SK-N-SH treated with all-trans-retinoic acid at 6 μM for 48 hours (cell line): ENCODE data around the gene SIM1.

Experiments
- ATAC-seq: fragments of 200-7000 bp; cut with Tn5 transposase; 3 replicates; pipeline ENCODE4 v1.9.1; 2020; ENCODE audit warnings: mild to moderate bottlenecking, moderate library complexity
- ARNTL ChIP-seq: fragments of 450-650 bp; formaldehyde crosslinking; IDR thresholded peaks from 2 replicates; pipeline ENCODE4 v1.5.0; 2020; ENCODE audit warnings: low read depth, mild to moderate bottlenecking, moderate library complexity, borderline replicate concordance
- BACH2 ChIP-seq: fragments of 250-450 bp; sonication (Bioruptor Pico); IDR thresholded peaks from 2 replicates; pipeline ENCODE4 v1.9.0; 2021; ENCODE audit warnings: mild to moderate bottlenecking, borderline replicate concordance
- CREB5 ChIP-seq: fragments of 250-450 bp; sonication (Bioruptor Pico); IDR thresholded peaks from 2 replicates; pipeline ENCODE4 v1.5.1; 2020; ENCODE audit warnings: low read depth, mild to moderate bottlenecking, moderate library complexity
- CSDC2 ChIP-seq: fragments of 250-450 bp; sonication (Bioruptor Pico); IDR thresholded peaks from 2 replicates; pipeline ENCODE4 v1.5.0; 2020; ENCODE audit warnings: mild to moderate bottlenecking, moderate library complexity
- CSRNP3 ChIP-seq: fragments of 250-450 bp; sonication (Bioruptor Pico); IDR thresholded peaks from 2 replicates; pipeline ENCODE4 v1.5.1; 2021; ENCODE audit warnings: mild to moderate bottlenecking, moderate library complexity
- ESRRG ChIP-seq: fragments of 250-450 bp; sonication (Bioruptor Pico); IDR thresholded peaks from 2 replicates; pipeline ENCODE4 v1.6.1; 2021; ENCODE audit warnings: mild to moderate bottlenecking
- GLIS3 ChIP-seq: fragments of 250-450 bp; sonication (Bioruptor Pico); IDR thresholded peaks from 2 replicates; pipeline ENCODE4 v1.5.0; 2020; ENCODE audit warnings: mild to moderate bottlenecking, moderate library complexity
- OSR1 ChIP-seq: fragments of 250-450 bp; sonication (Bioruptor Pico); IDR thresholded peaks from 2 replicates; pipeline ENCODE4 v1.8.0; 2022; ENCODE audit warnings: moderate library complexity, mild to moderate bottlenecking, inconsistent platforms
- PATZ1 ChIP-seq: fragments of 250-450 bp; sonication (Bioruptor Pico); IDR thresholded peaks from 2 replicates; pipeline ENCODE4 v1.8.0; 2020; ENCODE audit warnings: mild to moderate bottlenecking, moderate library complexity, borderline replicate concordance
- POU6F1 ChIP-seq: fragments of 250-450 bp; sonication (Bioruptor Pico); IDR thresholded peaks from 2 replicates; pipeline ENCODE4 v1.8.0; 2021; ENCODE audit warnings: low read depth, mild to moderate bottlenecking, moderate library complexity, borderline replicate concordance
- PPARA ChIP-seq: fragments of 250-450 bp; sonication (Bioruptor Pico); IDR thresholded peaks from 2 replicates; pipeline ENCODE4 v1.5.0; 2020; ENCODE audit warnings: mild to moderate bottlenecking, borderline replicate concordance
- RARB ChIP-seq: fragments of 250-450 bp; sonication (Bioruptor Pico); IDR thresholded peaks from 2 replicates; pipeline ENCODE4 v1.8.0; 2021; ENCODE audit warnings: mild to moderate bottlenecking, moderate library complexity
- SNAI2 ChIP-seq: fragments of 250-450 bp; sonication (Bioruptor Pico); IDR thresholded peaks from 2 replicates; pipeline ENCODE4 v1.5.0; 2020; ENCODE audit warnings: mild to moderate bottlenecking, moderate library complexity
- TCF4 ChIP-seq: fragments of 250-450 bp; sonication (Bioruptor Pico); IDR thresholded peaks from 2 replicates; pipeline ENCODE4 v1.8.0; 2021; ENCODE audit warnings: mild to moderate bottlenecking, moderate library complexity, borderline replicate concordance
- TOX ChIP-seq: fragments of 250-450 bp; sonication (Bioruptor Pico); IDR thresholded peaks from 2 replicates; pipeline ENCODE4 v1.8.0; 2021; ENCODE audit warnings: mild to moderate bottlenecking, moderate library complexity, borderline replicate concordance
- TSHZ2 ChIP-seq: fragments of 250-450 bp; sonication (Bioruptor Pico); IDR thresholded peaks from 2 replicates; pipeline ENCODE4 v1.5.0; 2020; ENCODE audit warnings: mild to moderate bottlenecking, moderate library complexity
- ZC3H10 ChIP-seq: fragments of 250-450 bp; sonication (Bioruptor Pico); IDR thresholded peaks from 2 replicates; pipeline ENCODE4 v1.5.1; 2021; ENCODE audit warnings: mild to moderate bottlenecking, moderate library complexity
- ZFP3 ChIP-seq: fragments of 250-450 bp; sonication (Bioruptor Pico); IDR thresholded peaks from 2 replicates; pipeline ENCODE4 v1.5.0; 2020; ENCODE audit warnings: mild to moderate bottlenecking, moderate library complexity
- ZFP30 ChIP-seq: fragments of 450-650 bp; formaldehyde crosslinking; IDR thresholded peaks from 2 replicates; pipeline ENCODE4 v1.5.0; 2022; ENCODE audit warnings: mild to moderate bottlenecking, moderate library complexity
- ZNF565 ChIP-seq: fragments of 450-650 bp; formaldehyde crosslinking; conservative IDR thresholded peaks from 2 replicates; pipeline ENCODE4 v1.5.0; 2020; ENCODE audit warnings: low read depth, mild to moderate bottlenecking, moderate library complexity
- ZNF70 ChIP-seq: fragments of 450-650 bp; formaldehyde crosslinking; IDR thresholded peaks from 2 replicates; pipeline ENCODE4 v1.5.0; 2020; ENCODE audit warnings: mild to moderate bottlenecking, moderate library complexity

SIM1 gene

GRCh38 chr6:100461278-100461916, 3.3 kb downstream of the SIM1 start:
- peak; percentile 28 for ATAC-seq
- TF ChIP-seq PATZ1 (CRISPR knock-in tag) = no peak

- no peak for ATAC-seq
- TF ChIP-seq ARNTL (CRISPR knock-in tag) (no peak), TSHZ2 (CRISPR knock-in tag) (no peak), SNAI2 (no peak), PPARA (CRISPR knock-in tag) (no peak), ESRRG (CRISPR knock-in tag) (no peak), RARB (CRISPR knock-in tag) (no peak), CREB5 (CRISPR knock-in tag) (no peak), ZFP3 (CRISPR knock-in tag) (no peak), CSRNP3 (CRISPR knock-in tag) (no peak), ZC3H10 (CRISPR knock-in tag) (no peak), BACH2 (no peak), ZNF565 (no peak), CSDC2 (no peak), PATZ1 (CRISPR knock-in tag) (no peak)
Measured at GRCh38 chr6:100460650-100461204, 4.0 kb downstream of the SIM1 start.

- ATAC-seq = no peak
- TF ChIP-seq ZFP30 (CRISPR knock-in tag) (no peak), ZNF70 (no peak), ARNTL (CRISPR knock-in tag) (no peak), RARB (CRISPR knock-in tag) (no peak), TCF4 (CRISPR knock-in tag) (no peak), BACH2 (no peak), OSR1 (CRISPR knock-in tag) (no peak), PPARA (CRISPR knock-in tag) (no peak), SNAI2 (no peak), POU6F1 (CRISPR knock-in tag) (no peak), GLIS3 (CRISPR knock-in tag) (no peak), ESRRG (CRISPR knock-in tag) (no peak), ZFP3 (CRISPR knock-in tag) (no peak), CREB5 (CRISPR knock-in tag) (no peak), CSDC2 (no peak), TOX (CRISPR knock-in tag) (no peak)
- TF ChIP-seq, all 23 proteins: peak for 0
Measured at GRCh38 chr6:100459592-100460184, 5.0 kb downstream of the SIM1 start.
